Neural cell (in vitro differentiated cells): ENCODE data around the gene PNMA8C. TPM values are rescaled to one million over a fixed set of nuclear protein-coding genes. Genes with fewer than 3 reads are reported as not detected.

ENCODE experiments used
- H2AFZ ChIP-seq: fragments of 200-600, 300-800 bp; sonication (generic), shearing (Covaris generic); 2 replicates; pipeline ENCODE4 v1.6.0; 2014; ENCODE audit warnings: low read depth, mild to moderate bottlenecking, antibody characterized with exemption, low read length, moderate library complexity
- H3F3A ChIP-seq: fragments of 200-600 bp; shearing (Covaris generic); 2 replicates; pipeline ENCODE4 v1.6.1; 2016; ENCODE audit warnings: mild to moderate bottlenecking, moderate library complexity, mixed read lengths, antibody characterized with exemption, low read length; ENCODE audit not compliant: insufficient read depth, poor library complexity, severe bottlenecking
- H3K27ac ChIP-seq: fragments of 200-600, 300-800 bp; sonication (generic), shearing (Covaris generic); 2 replicates; pipeline ENCODE4 v1.5.1; 2014; ENCODE audit warnings: mild to moderate bottlenecking, low read length, moderate library complexity
- H3K27me3 ChIP-seq: fragments of 300-800, 200-600 bp; sonication (generic), shearing (Covaris generic); 2 replicates; pipeline ENCODE4 v1.6.0; 2014; ENCODE audit warnings: mild to moderate bottlenecking, low read depth, low read length, moderate library complexity; ENCODE audit not compliant: insufficient read depth
- H3K36me3 ChIP-seq: fragments of 300-800, 200-600 bp; sonication (generic), shearing (Covaris generic); 2 replicates; pipeline ENCODE4 v1.5.1; 2014; ENCODE audit warnings: mild to moderate bottlenecking, antibody characterized with exemption, low read length, moderate library complexity; ENCODE audit not compliant: insufficient read depth
- H3K4me2 ChIP-seq: fragments of 300-800, 200-600 bp; sonication (generic), shearing (Covaris generic); 2 replicates; pipeline ENCODE4 v1.6.0; 2014; ENCODE audit warnings: mild to moderate bottlenecking, low read length
- H3K4me3 ChIP-seq: fragments of 300-800, 200-600 bp; sonication (generic), shearing (Covaris generic); 2 replicates; pipeline ENCODE4 v1.5.1; 2014; ENCODE audit warnings: mild to moderate bottlenecking, low read length, moderate library complexity
- H3K79me2 ChIP-seq: fragments of 200-600 bp; shearing (Covaris generic); replicated peaks from 2 replicates; pipeline ENCODE4 v1.6.0; 2014; ENCODE audit warnings: mild to moderate bottlenecking, low read length, moderate library complexity; ENCODE audit not compliant: insufficient read depth
- H3K9ac ChIP-seq: fragments of 300-800, 200-600 bp; sonication (generic), shearing (Covaris generic); 2 replicates; pipeline ENCODE4 v1.6.1; 2016; ENCODE audit warnings: mild to moderate bottlenecking, low read length, mixed read lengths
- H3K9me2 ChIP-seq: fragments of 200-600 bp; shearing (Covaris generic); 2 replicates; pipeline ENCODE4 v1.6.1; 2016; ENCODE audit warnings: mild to moderate bottlenecking, low read length, mixed read lengths; ENCODE audit not compliant: insufficient read depth
- H3K9me3 ChIP-seq: fragments of 200-600, 300-800 bp; sonication (generic), shearing (Covaris generic); 2 replicates; pipeline ENCODE4 v1.6.1; 2016; ENCODE audit warnings: mild to moderate bottlenecking, mixed run types, low read length, moderate library complexity, mixed read lengths
- H4K20me1 ChIP-seq: fragments of 200-600 bp; shearing (Covaris generic); 2 replicates; pipeline ENCODE4 v1.6.1; 2016; ENCODE audit warnings: mild to moderate bottlenecking, mixed run types; ENCODE audit not compliant: insufficient read depth
- EP300 ChIP-seq: fragments of 450-650 bp; conservative IDR thresholded peaks from 2 replicates; pipeline ENCODE4 v1.6.1; 2014; ENCODE audit warnings: antibody characterized with exemption, mild to moderate bottlenecking, moderate library complexity; ENCODE audit not compliant: poor library complexity, severe bottlenecking
- EZH2 ChIP-seq: fragments of 200-600, 300-800 bp; shearing (Covaris generic), sonication (generic); IDR thresholded peaks from 2 replicates; pipeline ENCODE4 v1.6.1; 2014; ENCODE audit warnings: antibody characterized with exemption, low read length, borderline replicate concordance, mild to moderate bottlenecking; ENCODE audit not compliant: insufficient read depth, poor library complexity, severe bottlenecking
- MXI1 ChIP-seq: fragments of 450-650 bp; conservative IDR thresholded peaks from 2 replicates; pipeline ENCODE4 v1.6.1; 2014; ENCODE audit warnings: antibody characterized with exemption, mild to moderate bottlenecking; ENCODE audit not compliant: poor library complexity, severe bottlenecking
- POLR2AphosphoS5 ChIP-seq: IDR thresholded peaks from 2 replicates; pipeline ENCODE4 v1.6.1; 2012
- RAD21 ChIP-seq: fragments of 450-650 bp; conservative IDR thresholded peaks from 2 replicates; pipeline ENCODE4 v1.6.1; 2014; ENCODE audit warnings: antibody characterized with exemption, mild to moderate bottlenecking, moderate library complexity
- SMC3 ChIP-seq: fragments of 450-650 bp; conservative IDR thresholded peaks from 2 replicates; pipeline ENCODE4 v1.6.1; 2014; ENCODE audit warnings: antibody characterized with exemption, mild to moderate bottlenecking, moderate library complexity; ENCODE audit not compliant: poor library complexity
- TAF1 ChIP-seq: IDR thresholded peaks from 2 replicates; pipeline ENCODE4 v1.6.1; 2012; ENCODE audit warnings: low read depth
- polyA plus RNA-seq: library from polyadenylated mRNA; depleted of rRNA; stranded (reverse); fragments of >200 nt; gene quantifications from 2 replicates; pipeline ENCODE4 v1.2.3, GENCODE V29; 2014
- TF ChIP-seq, protein P1 (sequence below): fragments of 450-650 bp; IDR thresholded peaks from 2 replicates; pipeline ENCODE4 v1.5.1; 2014; ENCODE audit warnings: antibody characterized with exemption, mild to moderate bottlenecking, moderate library complexity; ENCODE audit not compliant: poor library complexity, severe bottlenecking
- TF ChIP-seq, protein P2 (sequence below): IDR thresholded peaks from 2 replicates; pipeline ENCODE4 v1.6.1; 2012; ENCODE audit warnings: borderline replicate concordance

PNMA8C gene
- polyA plus RNA-seq, 1 donor from 2014 or later: 17.2 TPM

- Histone ChIP-seq H3K9me2 (no peaks in the 10 kb centered on the region), H3K79me2 (no peaks in the 10 kb centered on the region), H3K4me2 (no peak overlapping the region), H2AFZ (no peak overlapping the region), H3F3A (no peaks in the 10 kb centered on the region), H3K27me3 (no peaks in the 10 kb centered on the region), H3K36me3 (peaks cover 7% of the 10 kb centered on the region), H3K27ac (no peak overlapping the region), H3K9ac (no peak overlapping the region), H4K20me1 (no peaks in the 10 kb centered on the region), H3K9me3 (no peaks in the 10 kb centered on the region), H3K4me3 (no peak overlapping the region)
- TF ChIP-seq, protein P1, sequence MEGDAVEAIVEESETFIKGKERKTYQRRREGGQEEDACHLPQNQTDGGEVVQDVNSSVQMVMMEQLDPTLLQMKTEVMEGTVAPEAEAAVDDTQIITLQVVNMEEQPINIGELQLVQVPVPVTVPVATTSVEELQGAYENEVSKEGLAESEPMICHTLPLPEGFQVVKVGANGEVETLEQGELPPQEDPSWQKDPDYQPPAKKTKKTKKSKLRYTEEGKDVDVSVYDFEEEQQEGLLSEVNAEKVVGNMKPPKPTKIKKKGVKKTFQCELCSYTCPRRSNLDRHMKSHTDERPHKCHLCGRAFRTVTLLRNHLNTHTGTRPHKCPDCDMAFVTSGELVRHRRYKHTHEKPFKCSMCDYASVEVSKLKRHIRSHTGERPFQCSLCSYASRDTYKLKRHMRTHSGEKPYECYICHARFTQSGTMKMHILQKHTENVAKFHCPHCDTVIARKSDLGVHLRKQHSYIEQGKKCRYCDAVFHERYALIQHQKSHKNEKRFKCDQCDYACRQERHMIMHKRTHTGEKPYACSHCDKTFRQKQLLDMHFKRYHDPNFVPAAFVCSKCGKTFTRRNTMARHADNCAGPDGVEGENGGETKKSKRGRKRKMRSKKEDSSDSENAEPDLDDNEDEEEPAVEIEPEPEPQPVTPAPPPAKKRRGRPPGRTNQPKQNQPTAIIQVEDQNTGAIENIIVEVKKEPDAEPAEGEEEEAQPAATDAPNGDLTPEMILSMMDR: no peak
- TF ChIP-seq MXI1: no peak
- no peak for TF ChIP-seq TAF1
- TF ChIP-seq SMC3: no peak
- no peak for TF ChIP-seq EP300
- no peak for TF ChIP-seq EZH2
- no peak for TF ChIP-seq POLR2AphosphoS5
- TF ChIP-seq, protein P2, sequence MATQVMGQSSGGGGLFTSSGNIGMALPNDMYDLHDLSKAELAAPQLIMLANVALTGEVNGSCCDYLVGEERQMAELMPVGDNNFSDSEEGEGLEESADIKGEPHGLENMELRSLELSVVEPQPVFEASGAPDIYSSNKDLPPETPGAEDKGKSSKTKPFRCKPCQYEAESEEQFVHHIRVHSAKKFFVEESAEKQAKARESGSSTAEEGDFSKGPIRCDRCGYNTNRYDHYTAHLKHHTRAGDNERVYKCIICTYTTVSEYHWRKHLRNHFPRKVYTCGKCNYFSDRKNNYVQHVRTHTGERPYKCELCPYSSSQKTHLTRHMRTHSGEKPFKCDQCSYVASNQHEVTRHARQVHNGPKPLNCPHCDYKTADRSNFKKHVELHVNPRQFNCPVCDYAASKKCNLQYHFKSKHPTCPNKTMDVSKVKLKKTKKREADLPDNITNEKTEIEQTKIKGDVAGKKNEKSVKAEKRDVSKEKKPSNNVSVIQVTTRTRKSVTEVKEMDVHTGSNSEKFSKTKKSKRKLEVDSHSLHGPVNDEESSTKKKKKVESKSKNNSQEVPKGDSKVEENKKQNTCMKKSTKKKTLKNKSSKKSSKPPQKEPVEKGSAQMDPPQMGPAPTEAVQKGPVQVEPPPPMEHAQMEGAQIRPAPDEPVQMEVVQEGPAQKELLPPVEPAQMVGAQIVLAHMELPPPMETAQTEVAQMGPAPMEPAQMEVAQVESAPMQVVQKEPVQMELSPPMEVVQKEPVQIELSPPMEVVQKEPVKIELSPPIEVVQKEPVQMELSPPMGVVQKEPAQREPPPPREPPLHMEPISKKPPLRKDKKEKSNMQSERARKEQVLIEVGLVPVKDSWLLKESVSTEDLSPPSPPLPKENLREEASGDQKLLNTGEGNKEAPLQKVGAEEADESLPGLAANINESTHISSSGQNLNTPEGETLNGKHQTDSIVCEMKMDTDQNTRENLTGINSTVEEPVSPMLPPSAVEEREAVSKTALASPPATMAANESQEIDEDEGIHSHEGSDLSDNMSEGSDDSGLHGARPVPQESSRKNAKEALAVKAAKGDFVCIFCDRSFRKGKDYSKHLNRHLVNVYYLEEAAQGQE: no peak
- no peak for TF ChIP-seq RAD21
Observed at GRCh38 chr19:46387713-46388130, 41.0 kb downstream of the PNMA8C start.

DNA sequence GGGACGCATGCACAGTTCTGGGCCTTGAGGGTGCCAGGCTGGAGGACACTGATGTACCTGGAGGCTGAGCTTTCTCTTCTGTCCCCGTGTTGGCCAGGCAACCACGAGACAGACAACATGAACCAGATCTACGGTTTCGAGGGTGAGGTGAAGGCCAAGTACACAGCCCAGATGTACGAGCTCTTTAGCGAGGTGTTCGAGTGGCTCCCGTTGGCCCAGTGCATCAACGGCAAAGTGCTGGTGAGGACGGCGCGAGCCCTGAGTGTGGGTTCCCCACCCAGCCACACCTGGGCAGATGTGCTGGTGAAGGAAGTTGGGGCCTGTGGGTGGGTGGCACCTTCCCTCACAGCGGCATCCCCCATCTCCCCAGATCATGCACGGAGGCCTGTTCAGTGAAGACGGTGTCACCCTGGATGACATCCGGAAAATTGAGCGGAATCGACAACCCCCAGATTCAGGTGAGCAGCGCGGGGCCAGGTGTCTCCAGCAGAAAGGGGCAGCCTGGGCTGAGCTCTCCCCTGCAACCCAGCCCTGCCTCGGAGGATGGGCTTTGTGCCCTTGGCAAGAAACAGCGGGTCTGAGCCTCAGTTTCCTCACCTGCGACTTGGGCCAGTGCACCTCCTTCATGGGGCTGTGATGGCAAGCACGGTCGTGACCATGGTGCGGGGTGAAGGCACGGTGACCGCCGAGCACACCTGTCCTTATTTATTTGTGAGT lies 41.6 kb downstream of the PNMA8C start:
- Histone ChIP-seq H4K20me1 (no peaks in the 10 kb centered on the region), H3K9ac (no peak overlapping the region), H3K27ac (no peak overlapping the region), H3K9me2 (no peaks in the 10 kb centered on the region), H3F3A (no peaks in the 10 kb centered on the region), H3K79me2 (no peaks in the 10 kb centered on the region), H2AFZ (no peak overlapping the region), H3K36me3 (peaks cover 7% of the 10 kb centered on the region), H3K4me2 (no peak overlapping the region), H3K9me3 (no peaks in the 10 kb centered on the region), H3K27me3 (no peaks in the 10 kb centered on the region), H3K4me3 (no peak overlapping the region)
- TF ChIP-seq POLR2AphosphoS5 (no peak), SMC3 (no peak), EP300 (no peak), RAD21 (no peak), MXI1 (no peak)
- TF ChIP-seq, protein P2: no peak
- TF ChIP-seq, protein P1: no peak
